ENCODE results near the gene THTPA.
A peak's percentile ranks its signal among the peaks of the same experiment; 100 is the strongest.

Gene THTPA

GRCh38 chr14:23564181-23564812 lies 8.2 kb downstream of the THTPA start:
- H2AFZ ChIP-seq (ENCODE audit: insufficient read depth, low read length, poor library complexity): no peak overlapping the region
- H3K27me3 ChIP-seq (ENCODE audit: insufficient read depth, low read length): no peaks in the 10 kb centered on the region
- H3K79me2 ChIP-seq (ENCODE audit: control insufficient read depth, insufficient read depth, low read length, poor library complexity): peaks cover 5% of the 10 kb centered on the region
- no peak overlapping the region for H3K14ac ChIP-seq (ENCODE audit: low read length)
- DNase-seq: no peak
- no peak overlapping the region for H2BK120ac ChIP-seq (ENCODE audit: insufficient read depth, low read length, poor library complexity)
- peaks cover 5 to 8% of the 10 kb centered on the region in 2 experiments for H3K4me1 ChIP-seq (ENCODE audit: control insufficient read depth in 1 of 2, insufficient read depth in 2 of 2, low read length in 2 of 2)
- H3K4me2 ChIP-seq (ENCODE audit: low read length): no peak overlapping the region
- no peak overlapping the region for H3K23ac ChIP-seq (ENCODE audit: low read length)
- H2AK5ac ChIP-seq (ENCODE audit: low read length): no peak overlapping the region
- H3K4me3 ChIP-seq (ENCODE audit: low read depth, low read length): no peak overlapping the region
- H2BK5ac ChIP-seq (ENCODE audit: low read depth, low read length, poor library complexity): no peak overlapping the region
- peaks cover 7% of the 10 kb centered on the region for H3K79me1 ChIP-seq (ENCODE audit: low read length)
- no peak overlapping the region for H3K9ac ChIP-seq (ENCODE audit: low read length)
- H3K27ac ChIP-seq (ENCODE audit: low read depth, low read length): no peak overlapping the region
- H3K9me3 ChIP-seq (ENCODE audit: insufficient read depth, low read depth, low read length): peaks cover 7% of the 10 kb centered on the region
- peaks cover 57 to 62% of the 10 kb centered on the region in 2 experiments for H3K36me3 ChIP-seq (ENCODE audit: control insufficient read depth in 1 of 2, insufficient read depth in 2 of 2, low read length in 2 of 2)
- WGBS (ENCODE audit: extremely low coverage, insufficient coverage, insufficient read length): no CpG with 5 or more reads among the region's 13 CpGs
- no peak overlapping the region for H2BK12ac ChIP-seq (ENCODE audit: low read length)
- H4K8ac ChIP-seq (ENCODE audit: low read depth, low read length): no peak overlapping the region
- H3K18ac ChIP-seq (ENCODE audit: low read length): no peak overlapping the region
- no peak overlapping the region for H4K12ac ChIP-seq (ENCODE audit: low read depth, low read length)
- no peak overlapping the region for H4K91ac ChIP-seq (ENCODE audit: low read depth, low read length)
- no peak overlapping the region for H3K4ac ChIP-seq (ENCODE audit: low read depth, low read length)

- Histone ChIP-seq H2BK120ac (ENCODE audit: insufficient read depth, low read length, poor library complexity) (no peak overlapping the region), H3K79me2 (ENCODE audit: control insufficient read depth, insufficient read depth, low read length, poor library complexity) (peaks cover 5% of the 10 kb centered on the region), H3K79me1 (ENCODE audit: low read length) (peaks cover 7% of the 10 kb centered on the region), H3K27ac (ENCODE audit: low read depth, low read length) (no peak overlapping the region), H3K14ac (ENCODE audit: low read length) (no peak overlapping the region), H4K91ac (ENCODE audit: low read depth, low read length) (no peak overlapping the region), H3K4me1 (ENCODE audit: control insufficient read depth in 1 of 2, insufficient read depth in 2 of 2, low read length in 2 of 2) (peaks cover 5 to 11% of the 10 kb centered on the region in 2 experiments), H2AFZ (ENCODE audit: insufficient read depth, low read length, poor library complexity) (no peak overlapping the region), H3K9me3 (ENCODE audit: insufficient read depth, low read depth, low read length) (peaks cover 7% of the 10 kb centered on the region), H3K23ac (ENCODE audit: low read length) (no peak overlapping the region), H3K9ac (ENCODE audit: low read length) (no peak overlapping the region), H4K12ac (ENCODE audit: low read depth, low read length) (no peak overlapping the region), H3K36me3 (ENCODE audit: control insufficient read depth in 1 of 2, insufficient read depth in 2 of 2, low read length in 2 of 2) (peaks cover 52 to 56% of the 10 kb centered on the region in 2 experiments), H3K4me2 (ENCODE audit: low read length) (no peak overlapping the region), H3K27me3 (ENCODE audit: insufficient read depth, low read length) (no peaks in the 10 kb centered on the region), H2BK5ac (ENCODE audit: low read depth, low read length, poor library complexity) (no peak overlapping the region), H2BK12ac (ENCODE audit: low read length) (no peak overlapping the region), H4K8ac (ENCODE audit: low read depth, low read length) (no peak overlapping the region), H3K4me3 (ENCODE audit: low read depth, low read length) (no peak overlapping the region), H2AK5ac (ENCODE audit: low read length) (no peak overlapping the region), H3K18ac (ENCODE audit: low read length) (no peak overlapping the region), H3K4ac (ENCODE audit: low read depth, low read length) (no peak overlapping the region)
- WGBS (ENCODE audit: extremely low coverage, insufficient coverage, insufficient read length): no CpG with 5 or more reads among the region's 7 CpGs
- DNase-seq: no peak
Observed at GRCh38 chr14:23564876-23565275, 8.8 kb downstream of the THTPA start.

GRCh38 chr14:23565626-23566025 lies 9.6 kb downstream of the THTPA start:
- no peak overlapping the region for H3K9ac ChIP-seq (ENCODE audit: low read length)
- no peak overlapping the region for H3K23ac ChIP-seq (ENCODE audit: low read length)
- H4K91ac ChIP-seq (ENCODE audit: low read depth, low read length): no peak overlapping the region
- H4K12ac ChIP-seq (ENCODE audit: low read depth, low read length): no peak overlapping the region
- peaks cover 7% of the 10 kb centered on the region for H3K9me3 ChIP-seq (ENCODE audit: insufficient read depth, low read depth, low read length)
- no peak overlapping the region for H2BK5ac ChIP-seq (ENCODE audit: low read depth, low read length, poor library complexity)
- H2BK120ac ChIP-seq (ENCODE audit: insufficient read depth, low read length, poor library complexity): no peak overlapping the region
- H3K27me3 ChIP-seq (ENCODE audit: insufficient read depth, low read length): no peaks in the 10 kb centered on the region
- H3K4ac ChIP-seq (ENCODE audit: low read depth, low read length): no peak overlapping the region
- H4K8ac ChIP-seq (ENCODE audit: low read depth, low read length): no peak overlapping the region
- H3K4me1 ChIP-seq (ENCODE audit: control insufficient read depth in 1 of 2, insufficient read depth in 2 of 2, low read length in 2 of 2): peaks cover 5 to 11% of the 10 kb centered on the region in 2 experiments
- no peak overlapping the region for H3K27ac ChIP-seq (ENCODE audit: low read depth, low read length)
- no peak overlapping the region for H2AFZ ChIP-seq (ENCODE audit: insufficient read depth, low read length, poor library complexity)
- no peak overlapping the region for H2BK12ac ChIP-seq (ENCODE audit: low read length)
- H3K14ac ChIP-seq (ENCODE audit: low read length): no peak overlapping the region
- H3K36me3 ChIP-seq (ENCODE audit: control insufficient read depth in 1 of 2, insufficient read depth in 2 of 2, low read length in 2 of 2): peaks cover 48 to 50% of the 10 kb centered on the region in 2 experiments
- H3K79me2 ChIP-seq (ENCODE audit: control insufficient read depth, insufficient read depth, low read length, poor library complexity): peaks cover 5% of the 10 kb centered on the region
- H3K18ac ChIP-seq (ENCODE audit: low read length): no peak overlapping the region
- H3K4me3 ChIP-seq (ENCODE audit: low read depth, low read length): no peak overlapping the region
- no peak overlapping the region for H3K4me2 ChIP-seq (ENCODE audit: low read length)
- WGBS (ENCODE audit: extremely low coverage, insufficient coverage, insufficient read length): no CpG with 5 or more reads among the region's 11 CpGs
- H2AK5ac ChIP-seq (ENCODE audit: low read length): no peak overlapping the region
- DNase-seq: no peak
- peaks cover 7% of the 10 kb centered on the region for H3K79me1 ChIP-seq (ENCODE audit: low read length)

- Histone ChIP-seq H3K18ac (ENCODE audit: low read length) (no peak overlapping the region), H3K23ac (ENCODE audit: low read length) (no peak overlapping the region), H3K4me3 (ENCODE audit: low read depth, low read length) (no peak overlapping the region), H3K79me1 (ENCODE audit: low read length) (peaks cover 7% of the 10 kb centered on the region), H4K91ac (ENCODE audit: low read depth, low read length) (no peak overlapping the region), H2BK12ac (ENCODE audit: low read length) (no peak overlapping the region), H2AK5ac (ENCODE audit: low read length) (no peak overlapping the region), H3K4ac (ENCODE audit: low read depth, low read length) (no peak overlapping the region), H3K36me3 (ENCODE audit: control insufficient read depth in 1 of 2, insufficient read depth in 2 of 2, low read length in 2 of 2) (peaks cover 44 to 45% of the 10 kb centered on the region in 2 experiments), H3K4me2 (ENCODE audit: low read length) (peak overlapping the region; percentile 98), H4K8ac (ENCODE audit: low read depth, low read length) (no peak overlapping the region), H2AFZ (ENCODE audit: insufficient read depth, low read length, poor library complexity) (no peak overlapping the region), H2BK120ac (ENCODE audit: insufficient read depth, low read length, poor library complexity) (no peak overlapping the region), H3K4me1 (ENCODE audit: control insufficient read depth in 1 of 2, insufficient read depth in 2 of 2, low read length in 2 of 2) (peaks cover 5 to 11% of the 10 kb centered on the region in 2 experiments), H3K27me3 (ENCODE audit: insufficient read depth, low read length) (no peaks in the 10 kb centered on the region), H3K9me3 (ENCODE audit: insufficient read depth, low read depth, low read length) (peaks cover 7% of the 10 kb centered on the region), H3K9ac (ENCODE audit: low read length) (no peak overlapping the region), H3K27ac (ENCODE audit: low read depth, low read length) (no peak overlapping the region), H3K14ac (ENCODE audit: low read length) (no peak overlapping the region), H2BK5ac (ENCODE audit: low read depth, low read length, poor library complexity) (no peak overlapping the region), H3K79me2 (ENCODE audit: control insufficient read depth, insufficient read depth, low read length, poor library complexity) (peaks cover 5% of the 10 kb centered on the region), H4K12ac (ENCODE audit: low read depth, low read length) (no peak overlapping the region)
- WGBS (ENCODE audit: extremely low coverage, insufficient coverage, insufficient read length): no CpG with 5 or more reads among the region's 10 CpGs
- no peak for DNase-seq
Observed at GRCh38 chr14:23566112-23566777, 10.2 kb downstream of the THTPA start.
